Activated gamma-delta T cell (primary cell): ENCODE results near the gene ADGRF3.
"Not testable (repeated sequence)": the region's sequence is repeated elsewhere in the genome, so short reads cannot be mapped to it uniquely, and the experiment has no call there.

ENCODE experiments used
- DNase-seq: peaks from one replicate; lab custom pipeline; 2025; lab: John Stamatoyannopoulos, UW
- total RNA-seq, 2 donors: gene quantifications; one replicate each; lab custom pipeline; 2026; lab: John Stamatoyannopoulos, UW

Gene ADGRF3
- total RNA-seq = 1.2 to 1.3 reads per million in 2 donors

- peak; percentile 6 for DNase-seq
Measured at GRCh38 chr2:26346454-26347053, at the start of gene ADGRF3. ADGRF3 (minus strand) TSS chr2:26346789; CDS start chr2:26346234, 555 bp downstream.

- no peak for DNase-seq
Measured at GRCh38 chr2:26395394-26395793, 48.8 kb upstream of the ADGRF3 start.

GRCh38 chr2:26394694-26395093 is 48.1 kb upstream of the ADGRF3 start:
- no peak for DNase-seq

- no peak for DNase-seq
Measured at GRCh38 chr2:26387189-26387588, 40.6 kb upstream of the ADGRF3 start.

- DNase-seq = no peak
Measured at GRCh38 chr2:26384597-26384996, 38.0 kb upstream of the ADGRF3 start.

- no peak for DNase-seq
Measured at GRCh38 chr2:26384183-26384582, 37.6 kb upstream of the ADGRF3 start.

- no peak for DNase-seq
Measured at GRCh38 chr2:26382564-26382963, 36.0 kb upstream of the ADGRF3 start.

- DNase-seq = no peak
Measured at GRCh38 chr2:26380281-26380680, 33.7 kb upstream of the ADGRF3 start.

GRCh38 chr2:26376799-26377198 is 30.2 kb upstream of the ADGRF3 start:
- no peak for DNase-seq

- DNase-seq = not testable (repeated sequence)
Measured at GRCh38 chr2:26370909-26371308, 24.3 kb upstream of the ADGRF3 start.

- not testable (repeated sequence) for DNase-seq
Measured at GRCh38 chr2:26369664-26370063, 23.1 kb upstream of the ADGRF3 start.

- DNase-seq = no peak
Measured at GRCh38 chr2:26366957-26367356, 20.4 kb upstream of the ADGRF3 start.

- DNase-seq = no peak
Measured at GRCh38 chr2:26364669-26365068, 18.1 kb upstream of the ADGRF3 start.

GRCh38 chr2:26363958-26364357 is 17.4 kb upstream of the ADGRF3 start:
- no peak for DNase-seq

- DNase-seq = no peak
Measured at GRCh38 chr2:26363323-26363722, 16.7 kb upstream of the ADGRF3 start.

GRCh38 chr2:26359886-26360473 is 13.4 kb upstream of the ADGRF3 start:
- no peak for DNase-seq

GRCh38 chr2:26356771-26357170 is 10.2 kb upstream of the ADGRF3 start:
- DNase-seq = no peak

- no peak for DNase-seq
Measured at GRCh38 chr2:26356111-26356510, 9.5 kb upstream of the ADGRF3 start.

GRCh38 chr2:26355038-26355995 is 8.7 kb upstream of the ADGRF3 start:
- no peak for DNase-seq

- not testable (repeated sequence) for DNase-seq
Measured at GRCh38 chr2:26354469-26354868, 7.9 kb upstream of the ADGRF3 start.

GRCh38 chr2:26352892-26353291 is 6.3 kb upstream of the ADGRF3 start:
- no peak for DNase-seq

- DNase-seq = no peak
Measured at GRCh38 chr2:26351375-26352090, 4.9 kb upstream of the ADGRF3 start.
